CD4-positive, alpha-beta T cell treated with Interleukin-6 at 100 ng/mL for 8 hours (primary cell): Measurements from ENCODE around the gene CXCL5.

Experiments
- DNase-seq: peaks from one replicate; pipeline ENCODE4 v3.0.0-alpha.2; 2020; ENCODE audit warnings: mixed read lengths, low spot score

The CXCL5 gene

GRCh38 chr4:73998040-73999011 lies at the start of gene CXCL5:
Gene CXCL5, minus strand, starts transcription at chr4:73998677. Its CDS starts 96 bp downstream, at chr4:73998581.
- DNase-seq: no peak

GRCh38 chr4:74047152-74047551 lies 48.7 kb upstream of the CXCL5 start:
- DNase-seq: no peak

- no peak for DNase-seq
These were observed 47.3 kb upstream of the CXCL5 start for GRCh38 chr4:74045772-74046171.

- DNase-seq: no peak
These were observed 46.8 kb upstream of the CXCL5 start for GRCh38 chr4:74045247-74045646.

- no peak for DNase-seq
These were observed 46.2 kb upstream of the CXCL5 start for GRCh38 chr4:74044677-74045076.

GRCh38 chr4:74042681-74043080 lies 44.2 kb upstream of the CXCL5 start:
- DNase-seq: no peak

- DNase-seq: no peak
These were observed 42.9 kb upstream of the CXCL5 start for GRCh38 chr4:74041418-74041817.

- DNase-seq: no peak
These were observed 40.9 kb upstream of the CXCL5 start for GRCh38 chr4:74039315-74039763.

- peak; percentile 6 for DNase-seq
These were observed 40.2 kb upstream of the CXCL5 start, which contains the start of gene CXCL3 for GRCh38 chr4:74038425-74039314. Gene CXCL3, minus strand, starts transcription at chr4:74038689. Its CDS starts 78 bp downstream, at chr4:74038611.

- DNase-seq: no peak
These were observed 39.6 kb upstream of the CXCL5 start for GRCh38 chr4:74038086-74038424.

GRCh38 chr4:74037076-74037955 lies 38.8 kb upstream of the CXCL5 start:
- DNase-seq: no peak

GRCh38 chr4:74033739-74034138 lies 35.3 kb upstream of the CXCL5 start:
- no peak for DNase-seq

GRCh38 chr4:74032064-74032463 lies 33.6 kb upstream of the CXCL5 start:
- no peak for DNase-seq

- no peak for DNase-seq
These were observed 33.1 kb upstream of the CXCL5 start for GRCh38 chr4:74031576-74031975.

- no peak for DNase-seq
These were observed 31.8 kb upstream of the CXCL5 start for GRCh38 chr4:74030285-74030684.

- DNase-seq: no peak
These were observed 30.0 kb upstream of the CXCL5 start for GRCh38 chr4:74028504-74028903.

GRCh38 chr4:74023709-74024108 lies 25.2 kb upstream of the CXCL5 start:
- DNase-seq: no peak

- no peak for DNase-seq
These were observed 23.1 kb upstream of the CXCL5 start for GRCh38 chr4:74021601-74022000.

GRCh38 chr4:74018771-74019170 lies 20.3 kb upstream of the CXCL5 start:
- DNase-seq: no peak

- no peak for DNase-seq
These were observed 19.6 kb upstream of the CXCL5 start for GRCh38 chr4:74018116-74018515.

GRCh38 chr4:74016068-74016467 lies 17.6 kb upstream of the CXCL5 start:
- DNase-seq: no peak
